ENCODE data around the gene PPP1CB. TPM values are rescaled to one million over a fixed set of nuclear protein-coding genes. Genes with fewer than 3 reads are reported as not detected.

PPP1CB gene
- total and polyA plus RNA-seq, 10 of the 15 experiments (the other 5 are each of a cell fraction or from before 2014, with no cell fraction given), result 37.5 to 176 (median 84.9) TPM

GRCh38 chr2:28767337-28767736, 15.7 kb downstream of the PPP1CB start (continued):
- no peak for TF ChIP-seq ZBTB4 (CRISPR knock-in tag; IDR thresholded peaks at IDR 0.05)
- no peak for TF ChIP-seq KLF5 (IDR thresholded peaks at IDR 0.05; ENCODE audit: partially characterized antibody)
- no peak for TF ChIP-seq EED (IDR thresholded peaks at IDR 0.05; ENCODE audit: low read depth)
- TF ChIP-seq WRNIP1 (IDR thresholded peaks at IDR 0.05; ENCODE audit: borderline replicate concordance, low read depth, low read length), result no peak
- no peak for TF ChIP-seq FOS (IDR thresholded peaks at IDR 0.05; ENCODE audit: borderline replicate concordance, extremely low read depth, insufficient read length)

GRCh38 chr2:28768422-28768821, 16.8 kb downstream of the PPP1CB start:
- BruUV-seq (replicated peaks), result no TSS peak
- SMC1A ChIA-PET (ENCODE audit: uncharacterized antibody, unreplicated experiment), result interaction anchor here (1.7 kb wide), 1 partner anchor 89 kb away, joined by 3 read pairs; no protein-coding TSS in a partner anchor
- H3K9ac ChIP-seq (ENCODE audit: control insufficient read depth, insufficient read depth, low read length), result no peak overlapping the region
- no peak for FAIRE-seq
- CTCF ChIA-PET, result interaction anchor here (2.5 kb wide), 1 partner anchor 174 kb away, joined by 13 read pairs; no protein-coding TSS in a partner anchor
- H3K4me3 ChIP-seq, result no peak overlapping the region
- H2AFZ ChIP-seq (ENCODE audit: control insufficient read depth, low read depth, low read length), result no peak overlapping the region
- in situ Hi-C loops (cut with MboI) (no loop called here), intact Hi-C loops (cut with micrococcal nuclease; ENCODE audit: unreplicated experiment) (no loop called here)
- H3K27me3 ChIP-seq (replicated peaks in 1 of 2; ENCODE audit: control insufficient read depth in 2 of 2, insufficient read depth in 2 of 2, low read length in 1 of 2), result no peaks in the 10 kb centered on the region
- RAD21 ChIA-PET (ENCODE audit: unreplicated experiment), result no interaction called here
- no peaks in the 10 kb centered on the region; the same call in 1 of the 2 replicates for H4K20me1 ChIP-seq (ENCODE audit: control insufficient read depth, insufficient read depth)
- no peak overlapping the region for H3K27ac ChIP-seq (ENCODE audit: control insufficient read depth, insufficient read depth)
- no peaks in the 10 kb centered on the region for H3K4me1 ChIP-seq (ENCODE audit: control insufficient read depth, insufficient read depth, low read length)
- H3K36me3 ChIP-seq (ENCODE audit: control insufficient read depth in 2 of 2, insufficient read depth in 2 of 2, low read length in 1 of 2), result no peaks in the 10 kb centered on the region; a peak in 2 of 4 replicates
- peaks cover 87% of the 10 kb centered on the region for H3K79me2 ChIP-seq (ENCODE audit: control insufficient read depth, insufficient read depth, low read length)
- H3K9me3 ChIP-seq (replicated peaks; ENCODE audit: control insufficient read depth, insufficient read depth, low read length), result peaks cover 1% of the 10 kb centered on the region; the same call in 2 of the 3 replicates
- ATAC-seq, result no peak
- no peak overlapping the region for H3K4me2 ChIP-seq (ENCODE audit: control insufficient read depth, insufficient read depth)
- POLR2A ChIA-PET, result interaction anchor here (0.9 kb wide), 1 partner anchor 146 kb away, joined by 3 read pairs; no protein-coding TSS in a partner anchor
- no peak for DNase-seq (ENCODE audit: low read depth, low spot score)
- no peak for TF ChIP-seq CHD1 (IDR thresholded peaks at IDR 0.05; ENCODE audit: low read depth, low read length)
- TF ChIP-seq RBBP5 (conservative IDR thresholded peaks at IDR 0.05), result no peak
- TF ChIP-seq NR2C1 (IDR thresholded peaks at IDR 0.05), result no peak
- no peak for TF ChIP-seq REST (IDR thresholded peaks at IDR 0.05; ENCODE audit: low read depth, low read length)
- TF ChIP-seq SMARCA5 (IDR thresholded peaks at IDR 0.05), result no peak
- no peak for TF ChIP-seq ZBTB33 (IDR thresholded peaks at IDR 0.05)
- TF ChIP-seq KAT2A (conservative IDR thresholded peaks at IDR 0.05; ENCODE audit: control insufficient read depth, low read depth, low read length), result no peak

All from GM12878 (cell line).